NCI-H1417 treated with DMSO at 0.1 percent for 48 hours (cell line): Measurements from ENCODE around the gene CUX1.

Experiments used
- DNase-seq: peaks from one replicate; lab custom pipeline; 2025; lab: John Stamatoyannopoulos, UW

The CUX1 gene

DNA sequence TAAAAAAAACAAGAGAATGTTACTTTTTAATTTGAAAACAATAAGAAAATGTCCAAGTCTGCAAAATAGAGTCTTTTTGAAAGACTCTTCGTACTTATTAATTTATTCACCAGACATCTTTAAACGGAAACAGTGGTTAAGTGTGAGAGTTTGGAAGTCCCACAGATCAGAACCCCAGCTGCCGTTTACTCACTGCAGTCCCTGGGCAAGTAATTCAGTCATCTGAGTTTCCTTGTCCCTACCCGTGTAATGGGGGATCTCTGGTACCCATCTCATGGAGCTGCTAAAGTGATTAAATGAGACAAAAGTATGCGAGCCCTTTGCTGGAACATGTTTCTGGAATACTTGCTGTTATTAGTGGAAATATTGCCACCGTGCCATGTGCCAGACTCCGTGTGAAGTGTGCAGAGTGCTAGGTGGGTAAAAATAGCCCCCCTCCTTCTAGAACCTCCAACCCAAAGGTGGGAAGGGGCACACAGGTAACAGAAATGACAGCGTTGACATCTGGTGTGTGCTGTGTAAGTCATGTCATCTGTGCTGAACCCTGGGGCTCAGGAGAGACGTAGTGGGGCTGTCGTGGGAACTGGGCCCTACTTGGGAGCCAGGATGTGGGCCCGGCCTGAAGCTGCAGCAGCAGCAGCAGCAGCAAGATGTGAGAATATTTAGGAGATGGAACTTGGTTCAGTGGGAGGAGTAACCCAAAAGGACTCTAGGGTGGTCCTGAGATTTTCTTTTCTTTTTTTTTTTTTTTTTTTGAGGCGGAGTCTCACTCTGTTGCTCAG, 140.5 kb downstream of the CUX1 start:
- no peak for DNase-seq

DNA sequence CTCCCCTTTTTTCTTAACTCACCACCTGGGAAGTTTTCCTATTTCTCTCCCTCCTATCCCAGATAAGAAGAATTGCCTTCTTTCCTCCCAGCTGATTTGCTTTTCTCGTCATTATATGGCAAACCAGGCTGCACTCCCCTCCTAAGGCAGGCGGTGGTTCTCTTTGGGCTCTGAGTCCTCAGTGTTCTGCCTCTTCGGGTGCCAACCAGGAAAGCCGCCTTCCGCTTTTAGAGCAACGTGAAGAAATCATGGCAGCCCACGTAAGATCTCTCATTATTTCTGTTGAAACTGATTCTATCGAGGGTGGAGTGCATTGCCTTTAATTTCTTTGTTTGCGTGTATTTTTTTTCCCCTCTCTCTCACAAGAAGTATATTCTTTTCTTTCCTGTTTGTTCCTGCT, 141.9 kb downstream of the CUX1 start:
- DNase-seq: no peak

DNA sequence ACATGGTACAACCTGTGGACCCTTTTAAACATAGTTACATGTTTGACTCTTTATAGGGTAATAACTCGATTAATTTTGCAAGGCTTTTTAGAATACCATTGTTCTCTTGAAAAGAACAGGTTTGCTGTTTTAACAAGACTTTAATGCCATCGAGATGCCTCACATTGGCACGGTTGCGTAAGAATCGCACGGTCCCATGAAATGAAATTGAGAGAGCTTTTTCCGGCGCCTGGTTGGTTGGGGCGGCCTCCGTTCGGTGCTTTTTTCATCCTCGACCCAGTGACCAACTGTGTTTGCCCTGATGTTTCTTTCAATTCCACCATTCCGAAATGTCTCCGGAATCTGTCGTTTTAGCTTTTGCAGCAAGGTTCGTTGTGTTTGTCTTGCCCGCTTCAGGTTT, 142.4 kb downstream of the CUX1 start:
- DNase-seq: no peak

DNA sequence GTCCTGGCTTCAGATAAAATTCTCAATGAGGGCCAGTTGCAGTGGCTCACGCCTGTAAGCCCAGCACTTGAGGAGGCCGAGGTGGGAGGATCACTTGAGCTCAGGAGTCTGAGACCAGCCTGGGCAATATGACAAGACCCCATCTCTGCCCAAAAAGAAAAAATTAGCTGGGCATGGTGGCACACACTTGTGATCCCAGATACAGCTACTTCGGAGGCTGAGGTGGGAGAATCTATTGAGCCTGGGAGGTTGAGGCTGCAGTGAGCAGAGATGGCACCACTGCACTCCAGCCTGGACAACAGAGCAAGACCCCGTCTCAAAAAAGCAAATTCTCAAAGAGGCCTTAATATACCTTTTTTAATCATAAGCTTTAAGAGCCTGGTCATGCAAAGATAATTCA, 142.9 kb downstream of the CUX1 start:
- DNase-seq: no peak

DNA sequence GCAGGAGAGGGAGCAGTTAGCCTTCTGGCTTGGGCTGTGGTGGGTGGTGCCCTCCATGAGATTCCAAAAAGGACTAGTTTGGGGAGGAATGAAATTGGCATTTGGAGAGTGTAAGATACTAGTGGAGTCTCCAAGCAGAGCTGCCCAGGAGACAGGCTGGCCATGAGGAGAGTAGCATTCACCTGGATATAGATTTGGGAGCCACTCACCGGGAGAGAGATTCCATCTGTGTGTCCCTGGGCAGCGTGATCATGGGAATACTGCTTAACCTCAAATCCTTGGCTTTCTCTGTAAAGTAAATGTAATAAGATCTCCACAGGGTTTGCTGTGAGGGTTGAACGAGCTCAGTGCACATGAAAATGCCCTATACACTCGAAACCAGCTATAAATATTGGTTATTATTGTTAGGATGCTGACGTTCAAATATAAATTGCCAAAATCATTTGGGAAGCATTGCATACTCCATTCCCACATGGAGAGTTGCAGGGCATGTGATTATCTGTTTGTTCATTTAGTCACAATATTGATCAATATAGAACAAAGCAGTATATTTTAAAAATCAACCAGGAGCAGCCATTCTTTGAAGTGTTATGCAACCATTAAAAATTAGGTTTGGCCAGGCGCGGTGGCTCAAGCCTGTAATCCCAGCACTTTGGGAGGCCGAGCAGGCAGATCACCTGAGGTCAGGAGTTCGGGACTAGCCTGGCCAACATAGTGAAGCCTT, 143.7 kb downstream of the CUX1 start:
- DNase-seq: no peak

DNA sequence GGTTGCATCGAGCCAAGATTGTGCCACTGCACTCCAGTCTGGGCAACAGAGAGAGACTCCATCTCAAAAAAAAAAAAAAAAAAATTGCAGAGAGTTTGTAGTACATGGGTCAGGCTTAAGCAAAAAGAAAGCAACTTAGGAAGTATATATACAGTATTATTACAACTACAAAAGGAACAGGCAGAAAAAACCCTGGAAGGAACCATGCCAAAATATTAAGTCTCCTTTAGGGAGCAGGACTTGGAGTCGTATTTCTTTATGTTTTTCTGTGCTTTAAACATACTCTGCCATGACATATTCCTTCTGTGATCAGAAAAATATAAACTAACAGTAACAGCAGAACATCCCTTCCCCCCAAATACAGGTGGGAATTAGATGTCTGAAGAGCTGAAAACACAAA, 144.4 kb downstream of the CUX1 start:
- no peak for DNase-seq

DNA sequence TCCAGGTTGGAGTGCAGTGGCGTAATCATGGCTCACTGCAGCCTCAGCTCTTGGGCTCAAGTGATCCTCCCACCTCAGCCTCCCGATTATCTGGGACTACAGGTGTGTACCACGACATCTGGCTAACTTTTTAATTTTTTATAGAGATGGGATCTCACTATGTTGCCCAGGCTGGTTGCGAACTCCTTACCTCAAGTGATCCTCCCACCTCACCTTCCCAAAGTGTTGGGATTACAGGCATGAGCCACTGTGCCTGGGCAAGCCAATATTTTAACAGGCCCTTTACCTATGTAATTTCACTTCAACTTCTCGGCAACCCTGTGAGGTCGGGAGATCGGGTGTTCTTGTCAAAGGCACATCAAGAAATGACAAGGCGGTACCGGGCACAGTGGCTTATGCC, 146.3 kb downstream of the CUX1 start:
- no peak for DNase-seq

DNA sequence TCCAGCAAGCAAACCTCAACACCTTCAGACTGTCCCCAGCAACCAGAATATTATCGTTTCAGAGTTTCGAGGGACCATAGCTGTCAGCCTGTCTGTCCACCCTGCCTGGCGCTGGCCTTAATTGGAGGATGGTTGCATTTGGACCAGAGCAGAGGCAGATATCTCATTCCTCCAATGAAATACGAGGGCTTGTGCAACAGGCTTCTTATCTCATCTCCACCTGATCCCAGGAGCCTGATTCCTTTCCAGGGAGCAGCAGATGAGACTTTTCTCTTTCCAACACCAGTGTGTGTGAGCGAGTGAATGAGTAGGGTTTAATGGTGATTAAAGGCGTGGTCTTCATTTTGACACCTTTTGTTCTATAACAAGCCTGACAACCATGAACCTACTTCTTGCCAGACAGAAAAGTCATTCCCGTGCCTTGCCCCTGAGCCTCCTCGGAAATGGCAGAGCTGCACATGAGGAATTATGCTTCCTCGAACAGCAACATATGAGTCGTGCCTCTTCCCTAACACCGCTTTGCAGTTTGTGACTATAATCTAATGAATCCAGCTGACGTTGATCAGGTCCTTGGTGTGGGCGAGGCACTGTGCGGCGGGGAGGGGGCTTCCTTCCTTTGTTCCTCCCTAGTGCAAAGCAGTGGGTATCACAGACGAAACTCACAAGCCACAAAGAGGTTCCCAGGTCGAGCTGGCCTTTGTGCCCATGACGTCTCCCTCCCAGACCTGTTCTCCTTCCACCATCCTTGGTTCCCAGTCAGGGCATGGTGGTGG, 147.4 kb downstream of the CUX1 start:
- no peak for DNase-seq

DNA sequence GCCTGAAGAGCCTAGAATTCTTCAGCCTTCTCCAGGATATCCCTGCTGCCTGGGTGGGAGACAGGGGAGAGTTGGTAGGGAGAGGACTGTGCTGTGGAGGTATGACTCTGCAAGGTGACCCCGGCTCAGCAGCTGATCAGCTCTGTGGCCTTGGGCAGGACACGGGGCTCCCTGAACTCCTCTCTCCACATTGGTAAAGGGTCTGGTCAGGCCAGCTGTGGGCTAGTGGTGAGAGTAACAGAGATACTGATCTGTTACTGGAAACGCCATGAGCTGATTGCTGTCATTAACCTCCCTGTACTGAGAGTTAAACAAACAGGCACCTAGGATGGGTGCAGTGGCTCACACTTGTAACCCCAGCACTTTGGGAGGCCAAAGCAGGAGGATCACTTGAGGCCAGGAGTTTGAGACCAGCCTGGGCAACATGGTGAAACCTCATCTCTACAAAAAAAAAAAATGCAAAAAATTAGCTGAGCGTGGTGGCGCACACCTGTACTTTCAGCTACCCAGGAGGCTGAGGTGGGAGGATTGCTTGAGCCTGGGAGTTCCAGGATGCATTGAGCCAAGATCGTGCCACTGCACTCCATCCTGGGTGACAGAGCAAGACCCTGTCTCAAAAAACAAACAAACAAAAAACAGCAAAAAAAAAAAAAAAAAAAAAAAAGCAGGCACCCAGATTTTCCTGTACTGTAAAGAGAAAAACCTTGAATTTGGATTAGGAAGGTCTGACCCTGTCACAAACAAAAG, 151.5 kb downstream of the CUX1 start:
- DNase-seq: no peak

DNA sequence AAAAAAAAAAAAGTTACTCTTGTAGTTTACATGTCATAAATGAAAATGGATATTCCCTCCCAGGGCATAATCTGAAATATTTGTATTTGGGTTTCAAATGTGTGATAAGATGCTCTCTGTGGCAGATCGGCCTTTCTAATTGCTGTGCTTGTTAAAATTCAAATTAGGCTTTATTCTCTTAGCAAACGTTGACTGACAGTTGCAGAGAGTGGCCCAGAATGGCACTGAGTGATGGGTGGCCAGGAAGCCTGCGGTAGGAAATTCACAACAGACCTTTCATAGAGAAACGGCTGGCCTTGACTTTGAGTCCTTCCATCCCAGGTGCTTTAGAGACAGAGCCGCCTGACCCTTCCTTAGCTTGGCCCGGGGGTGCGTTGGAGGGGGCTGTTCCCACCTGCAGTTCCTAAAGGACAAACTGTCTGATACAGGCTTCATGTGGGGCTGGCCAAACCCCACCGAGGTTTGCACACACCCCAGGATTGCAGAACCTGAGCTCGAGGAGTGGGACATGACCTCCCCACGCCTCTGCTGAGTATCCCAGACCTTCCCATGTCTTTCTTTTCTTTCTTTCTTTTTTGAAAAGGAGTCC, 152.7 kb downstream of the CUX1 start:
- DNase-seq: no peak

DNA sequence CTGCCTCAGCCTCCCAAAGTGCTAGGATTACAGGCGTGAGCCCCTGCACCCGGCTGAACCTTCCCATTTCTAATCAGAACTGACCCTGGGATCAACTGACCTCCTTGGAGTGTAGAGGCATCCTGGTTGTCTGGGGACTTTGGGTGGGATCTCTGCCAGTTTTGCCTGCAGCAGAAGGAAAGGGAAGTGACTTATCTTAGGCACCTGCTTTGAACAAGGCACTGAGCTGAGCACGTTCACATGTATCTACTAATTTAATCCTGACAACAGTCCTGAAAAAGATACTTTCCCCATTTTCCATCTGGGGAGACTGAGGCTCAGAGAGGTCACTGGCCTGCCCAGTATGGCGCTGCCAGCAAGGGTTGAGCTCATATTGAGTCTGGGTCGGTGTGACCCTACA, 153.4 kb downstream of the CUX1 start:
- no peak for DNase-seq

DNA sequence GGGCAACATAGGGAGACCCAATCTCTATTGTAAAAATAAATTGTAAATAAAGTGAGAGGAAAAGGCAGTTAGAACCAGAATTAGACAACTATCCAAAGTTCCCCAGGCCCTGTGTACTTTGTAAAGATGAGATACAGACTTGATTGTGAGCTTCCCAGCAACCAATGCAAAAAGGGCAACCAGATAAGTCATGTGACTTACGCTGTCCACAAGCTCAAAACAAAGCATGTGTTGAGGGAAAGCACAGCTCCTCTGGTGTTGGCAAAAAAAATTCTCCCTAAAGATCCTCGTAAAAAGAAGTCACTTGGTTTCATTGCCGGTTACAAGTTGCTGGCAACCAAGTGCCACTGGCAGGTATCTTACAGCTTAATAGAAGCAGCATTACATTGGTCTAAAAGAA, 154.0 kb downstream of the CUX1 start:
- no peak for DNase-seq

DNA sequence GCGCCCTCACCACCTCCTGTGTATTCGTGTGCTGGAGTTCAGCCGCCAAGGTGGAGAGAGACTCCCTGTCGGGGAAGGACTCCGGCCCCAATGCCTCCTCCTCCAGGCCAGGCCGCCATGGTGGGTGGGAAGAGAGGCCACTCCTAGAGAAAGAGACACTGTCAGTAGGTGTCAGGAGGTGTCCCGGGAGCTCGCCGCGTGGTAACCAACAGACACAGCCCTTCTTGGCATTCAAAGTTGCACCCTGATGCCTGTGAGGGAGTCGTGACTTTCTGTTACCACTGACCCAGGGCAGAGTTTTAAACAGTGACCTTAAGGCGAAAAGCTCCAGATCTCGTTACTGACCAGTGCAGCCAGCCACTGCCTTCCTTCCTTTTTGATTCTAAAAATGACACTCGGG, 155.2 kb downstream of the CUX1 start:
- DNase-seq: no peak

DNA sequence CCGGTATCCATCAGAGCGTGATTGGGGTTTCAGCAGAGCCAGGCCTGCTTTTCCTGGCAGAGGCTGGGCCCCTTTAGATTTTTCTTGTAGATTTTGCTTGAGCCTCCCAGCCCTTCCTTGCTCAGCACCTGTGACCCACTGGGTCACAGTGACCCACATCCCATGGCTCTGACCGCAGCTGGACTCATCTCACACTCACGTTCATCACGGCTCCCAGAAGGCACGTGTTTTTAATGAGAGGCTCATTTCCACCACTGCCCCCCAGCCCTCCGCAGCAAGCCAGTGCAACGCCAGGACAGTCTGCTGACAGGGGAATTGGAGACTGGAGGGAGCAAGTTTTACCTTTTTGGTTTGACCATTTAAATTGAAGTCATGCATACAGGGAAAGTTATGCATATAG, 155.7 kb downstream of the CUX1 start:
- no peak for DNase-seq

DNA sequence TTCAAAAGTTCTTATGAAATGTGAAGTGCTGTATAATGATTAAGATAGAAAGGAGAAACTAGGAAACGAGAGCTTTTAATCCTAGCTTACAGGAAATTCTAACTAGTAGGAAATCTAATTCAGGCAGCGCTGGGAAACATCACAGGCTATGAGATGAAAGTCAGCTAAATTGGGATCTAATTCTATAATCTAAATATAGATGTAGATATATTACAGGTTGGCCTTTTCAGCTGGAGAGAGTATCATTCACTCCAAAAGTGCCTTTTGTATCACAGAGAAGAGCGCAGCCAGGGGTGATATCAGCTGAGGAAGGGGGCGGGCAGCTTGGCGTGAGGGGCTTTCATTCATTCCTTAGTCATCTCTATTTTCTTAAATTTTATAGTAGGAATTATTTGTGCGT, 157.0 kb downstream of the CUX1 start:
- DNase-seq: no peak

DNA sequence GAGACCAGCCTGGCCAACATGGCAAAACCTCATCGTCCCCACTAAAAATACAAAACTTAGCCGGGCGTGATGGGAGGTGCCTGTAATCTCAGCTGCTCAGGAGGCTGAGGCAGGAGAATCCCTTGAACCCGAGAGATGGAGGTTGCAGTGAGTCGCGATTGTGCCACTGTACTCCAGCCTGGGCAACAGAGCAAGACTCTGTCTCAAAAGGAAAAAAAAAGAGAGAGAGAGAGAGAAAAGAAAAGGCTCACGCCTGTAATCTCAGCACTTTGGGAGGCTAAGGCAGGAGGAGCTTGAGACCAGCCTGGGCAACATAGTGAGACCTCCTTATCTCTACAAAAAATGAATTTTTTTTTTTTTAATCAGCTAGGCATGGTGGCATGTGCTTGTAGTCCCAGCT, 157.6 kb downstream of the CUX1 start:
- no peak for DNase-seq

DNA sequence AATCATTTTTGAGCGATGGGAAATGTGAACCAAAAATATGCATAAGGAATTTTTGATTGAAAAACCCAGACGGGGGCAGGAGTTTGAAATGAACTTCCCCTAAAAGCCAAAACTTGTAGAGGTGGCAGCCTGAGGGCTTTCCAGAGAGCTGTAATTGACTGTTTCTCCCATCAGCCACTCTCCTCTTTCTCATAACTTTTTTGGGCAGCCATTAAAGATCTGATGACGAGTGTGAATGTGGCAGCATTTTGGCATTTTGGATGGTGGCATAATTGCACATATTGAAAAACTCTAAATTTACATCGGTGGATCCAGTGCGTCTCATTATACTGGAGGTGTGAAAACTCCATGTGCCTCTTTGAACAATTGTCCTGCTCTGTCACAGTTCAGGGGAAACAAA, 159.0 kb downstream of the CUX1 start:
- DNase-seq: no peak

DNA sequence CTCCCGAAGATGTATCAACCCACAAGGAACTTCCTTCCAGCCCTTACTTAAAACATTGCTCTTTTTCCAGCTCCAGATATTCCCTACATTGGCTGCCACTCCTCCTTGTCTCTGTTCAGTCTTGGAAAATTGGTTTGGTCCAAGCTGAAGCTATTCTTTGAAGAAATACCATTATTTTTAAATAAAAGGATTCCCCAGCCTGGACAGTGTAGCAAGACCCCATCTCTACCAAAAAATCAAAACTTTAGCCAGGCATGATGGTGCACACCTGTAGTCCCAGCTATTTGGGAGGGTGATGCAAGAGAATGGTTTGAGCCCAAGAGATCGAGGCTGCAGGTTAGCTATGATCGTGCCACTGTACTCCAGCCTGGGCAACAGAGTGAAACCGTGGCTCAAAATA, 159.8 kb downstream of the CUX1 start:
- DNase-seq: no peak

DNA sequence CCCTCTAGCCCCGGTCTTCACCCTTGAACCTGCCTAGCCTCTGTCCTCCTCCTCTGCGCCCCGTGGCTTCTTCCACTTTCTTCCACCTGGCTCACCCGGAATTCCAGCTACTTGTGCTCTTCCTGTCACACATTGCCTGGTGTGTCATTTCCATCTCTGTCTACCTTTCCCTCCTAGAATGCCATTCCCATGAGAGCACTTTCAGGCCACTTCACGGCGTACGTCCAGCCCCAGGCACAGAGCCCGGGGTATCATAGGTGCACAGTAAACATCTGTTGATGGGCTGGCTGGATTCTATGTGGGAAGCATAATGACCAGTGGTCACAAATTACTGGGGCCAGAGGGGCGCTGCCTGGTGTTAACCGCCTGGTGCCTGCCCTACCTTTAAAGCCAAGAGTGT, 161.3 kb downstream of the CUX1 start:
- DNase-seq: no peak

DNA sequence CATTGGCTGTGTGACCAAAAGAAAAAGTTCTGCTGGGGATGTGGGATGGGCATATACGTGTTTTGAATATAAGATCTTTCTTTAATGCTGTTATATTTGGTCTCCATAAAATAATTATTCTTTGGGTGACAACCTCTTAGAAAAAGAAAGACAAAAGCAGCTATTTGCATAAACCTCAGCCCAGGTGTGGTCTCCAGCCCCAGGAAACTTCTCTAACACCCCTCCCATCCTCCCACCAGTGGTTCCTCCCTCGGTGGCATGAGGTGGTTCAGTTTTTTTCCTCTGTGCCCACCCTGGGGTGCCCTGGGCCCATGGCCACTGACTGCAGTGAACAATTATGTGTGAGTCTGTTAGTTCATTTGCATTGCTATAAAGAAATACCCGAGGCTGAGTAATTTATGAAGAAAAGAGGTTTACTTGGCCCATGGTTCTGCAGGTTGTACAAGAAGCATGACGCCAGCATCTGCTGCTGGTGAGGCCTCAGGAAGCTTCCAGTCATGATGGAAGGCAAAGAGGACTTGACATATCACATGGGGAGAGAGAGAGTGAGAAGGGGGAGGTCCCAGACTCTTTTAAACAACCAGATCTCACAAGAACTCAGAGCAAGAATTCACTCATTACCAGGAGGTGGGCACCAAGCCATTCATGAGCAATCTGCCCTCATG, 165.9 kb downstream of the CUX1 start:
- DNase-seq: no peak

DNA sequence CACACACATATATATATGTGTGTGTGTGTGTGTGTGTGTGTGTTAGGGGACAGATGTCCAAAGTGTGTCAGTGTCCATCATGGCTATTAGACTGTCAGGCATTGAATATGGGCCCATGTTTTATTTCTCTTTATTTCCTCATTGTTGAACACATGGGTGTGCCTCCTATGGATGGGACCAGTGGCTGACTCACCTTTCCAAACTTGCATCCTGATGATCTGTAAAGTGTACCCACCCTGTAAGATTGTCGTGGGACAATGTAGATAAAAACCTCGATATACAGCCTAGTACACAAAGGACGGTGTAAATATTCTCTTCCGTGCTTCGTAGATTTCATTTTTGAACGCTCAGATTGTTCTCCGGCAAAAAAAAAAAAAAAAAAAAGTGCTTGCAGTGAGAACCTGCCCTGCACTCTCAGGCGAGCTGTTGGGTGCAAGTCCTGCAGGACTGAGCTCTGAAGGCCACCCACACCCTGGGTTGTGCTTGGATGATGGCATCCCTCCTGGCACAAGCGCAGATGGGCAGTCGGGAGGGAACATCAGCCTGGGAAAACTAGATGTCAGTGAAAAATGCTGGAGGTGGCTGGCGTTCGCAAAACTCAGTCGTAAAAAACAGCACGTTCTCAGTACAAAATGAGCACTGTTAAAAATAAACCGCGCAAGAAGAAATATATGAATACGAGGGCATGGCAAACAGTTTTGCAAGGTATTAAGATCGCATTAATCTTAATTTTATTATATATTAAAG, 166.9 kb downstream of the CUX1 start:
- no peak for DNase-seq
